ENCODE measurements around the gene BATF2. TPM values are rescaled to one million over a fixed set of nuclear protein-coding genes. Genes with fewer than 3 reads are reported as not detected.

Gene BATF2
- total and polyA plus RNA-seq, 9 of the 15 experiments (the other 6 are each of a cell fraction or from before 2014, with no cell fraction given) = 1.7 to 8.9 (median 6.4) TPM

DNA sequence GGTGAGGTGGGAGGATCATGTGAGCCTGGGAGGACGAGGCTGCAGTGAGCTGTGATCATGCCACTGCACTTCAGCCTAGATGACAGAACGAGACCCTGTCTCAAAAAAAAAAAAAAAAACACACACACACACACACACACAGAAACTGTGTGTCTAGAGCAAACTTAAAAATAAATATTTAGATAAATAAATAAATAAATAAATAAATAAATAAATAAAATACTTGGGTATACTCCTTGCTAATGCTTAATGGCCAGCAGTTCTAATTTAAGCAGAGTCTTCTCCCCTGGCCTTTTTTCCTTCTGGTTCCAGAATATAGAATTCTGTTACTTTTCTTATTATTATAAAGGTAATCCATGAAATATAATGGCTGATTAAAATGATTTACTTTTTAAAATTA is 12.1 kb upstream of the BATF2 start (continued):
- TF ChIP-seq, protein P1, sequence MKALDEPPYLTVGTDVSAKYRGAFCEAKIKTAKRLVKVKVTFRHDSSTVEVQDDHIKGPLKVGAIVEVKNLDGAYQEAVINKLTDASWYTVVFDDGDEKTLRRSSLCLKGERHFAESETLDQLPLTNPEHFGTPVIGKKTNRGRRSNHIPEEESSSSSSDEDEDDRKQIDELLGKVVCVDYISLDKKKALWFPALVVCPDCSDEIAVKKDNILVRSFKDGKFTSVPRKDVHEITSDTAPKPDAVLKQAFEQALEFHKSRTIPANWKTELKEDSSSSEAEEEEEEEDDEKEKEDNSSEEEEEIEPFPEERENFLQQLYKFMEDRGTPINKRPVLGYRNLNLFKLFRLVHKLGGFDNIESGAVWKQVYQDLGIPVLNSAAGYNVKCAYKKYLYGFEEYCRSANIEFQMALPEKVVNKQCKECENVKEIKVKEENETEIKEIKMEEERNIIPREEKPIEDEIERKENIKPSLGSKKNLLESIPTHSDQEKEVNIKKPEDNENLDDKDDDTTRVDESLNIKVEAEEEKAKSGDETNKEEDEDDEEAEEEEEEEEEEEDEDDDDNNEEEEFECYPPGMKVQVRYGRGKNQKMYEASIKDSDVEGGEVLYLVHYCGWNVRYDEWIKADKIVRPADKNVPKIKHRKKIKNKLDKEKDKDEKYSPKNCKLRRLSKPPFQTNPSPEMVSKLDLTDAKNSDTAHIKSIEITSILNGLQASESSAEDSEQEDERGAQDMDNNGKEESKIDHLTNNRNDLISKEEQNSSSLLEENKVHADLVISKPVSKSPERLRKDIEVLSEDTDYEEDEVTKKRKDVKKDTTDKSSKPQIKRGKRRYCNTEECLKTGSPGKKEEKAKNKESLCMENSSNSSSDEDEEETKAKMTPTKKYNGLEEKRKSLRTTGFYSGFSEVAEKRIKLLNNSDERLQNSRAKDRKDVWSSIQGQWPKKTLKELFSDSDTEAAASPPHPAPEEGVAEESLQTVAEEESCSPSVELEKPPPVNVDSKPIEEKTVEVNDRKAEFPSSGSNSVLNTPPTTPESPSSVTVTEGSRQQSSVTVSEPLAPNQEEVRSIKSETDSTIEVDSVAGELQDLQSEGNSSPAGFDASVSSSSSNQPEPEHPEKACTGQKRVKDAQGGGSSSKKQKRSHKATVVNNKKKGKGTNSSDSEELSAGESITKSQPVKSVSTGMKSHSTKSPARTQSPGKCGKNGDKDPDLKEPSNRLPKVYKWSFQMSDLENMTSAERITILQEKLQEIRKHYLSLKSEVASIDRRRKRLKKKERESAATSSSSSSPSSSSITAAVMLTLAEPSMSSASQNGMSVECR (CRISPR knock-in tag; IDR thresholded peaks at IDR 0.05) = no peak
- TF ChIP-seq HDAC2 (IDR thresholded peaks at IDR 0.05) = no peak
- TF ChIP-seq ZNF140 (CRISPR knock-in tag; IDR thresholded peaks at IDR 0.05) = no peak
- TF ChIP-seq RAD51 (IDR thresholded peaks at IDR 0.05; ENCODE audit: borderline replicate concordance, low read depth) = no peak
- TF ChIP-seq SP1 (CRISPR knock-in tag; IDR thresholded peaks at IDR 0.05) = no peak

DNA sequence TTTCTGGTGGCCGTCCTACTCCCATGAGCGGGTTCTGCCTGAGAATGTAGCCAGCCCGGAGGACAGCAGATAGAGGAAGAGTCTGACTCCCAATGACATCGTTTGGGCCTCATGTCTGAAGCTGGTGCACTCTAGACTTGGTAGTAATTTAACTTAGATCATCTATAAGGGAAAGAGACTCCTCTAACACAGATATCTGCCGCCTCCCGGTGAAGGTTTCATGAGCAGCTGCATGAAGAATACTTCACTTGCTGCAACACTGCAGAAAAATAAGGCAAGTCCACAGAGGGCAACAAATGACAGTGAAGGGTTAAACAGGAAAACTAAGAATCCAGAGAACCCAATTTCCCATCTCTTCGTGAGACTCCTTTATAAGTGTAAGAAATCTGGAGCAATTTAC is 11.2 kb upstream of the BATF2 start:
- no peak for FAIRE-seq
- Histone ChIP-seq H3K9ac (ENCODE audit: insufficient read depth in 1 of 2, low read depth in 2 of 2, low read length in 2 of 2) (peak overlapping the region in 1 of 2 experiments; percentile 19; a peak in 1 of 4 replicates), H3K27me3 (ENCODE audit: control insufficient read depth in 2 of 2, insufficient read depth in 2 of 2, low read length in 2 of 2) (no peaks in the 10 kb centered on the region), H3K4me2 (ENCODE audit: insufficient read depth, low read length) (no peak overlapping the region), H3K9me3 (replicated peaks; ENCODE audit: control insufficient read depth, insufficient read depth, low read depth, low read length) (no peaks in the 10 kb centered on the region), H3K27ac (ENCODE audit: extremely low read depth, low read depth, low read length) (no peak overlapping the region), H3K79me2 (ENCODE audit: control insufficient read depth, insufficient read depth, low read length) (no peaks in the 10 kb centered on the region), H4K20me1 (replicated peaks; ENCODE audit: control insufficient read depth, insufficient read depth, low read length) (no peaks in the 10 kb centered on the region), H3K9me1 (ENCODE audit: control insufficient read depth, insufficient read depth, low read length) (no peaks in the 10 kb centered on the region), H3K36me3 (ENCODE audit: control insufficient read depth, insufficient read depth, low read length) (no peaks in the 10 kb centered on the region), H3K4me3 (no peak overlapping the region), H2AFZ (ENCODE audit: low read depth, low read length) (no peak overlapping the region), H3K4me1 (replicated peaks in 1 of 2; ENCODE audit: control insufficient read depth in 2 of 2, insufficient read depth in 2 of 2, low read length in 2 of 2) (peaks cover 2 to 8% of the 10 kb centered on the region in 2 experiments; a peak in 4 of 5 replicates)
- no peak for DNase-seq (ENCODE audit: extremely low read depth in 1 of 4, low spot score in 3 of 4)
- CTCF ChIA-PET (ENCODE audit: low intra/inter-chr PET ratio) = no interaction called here
- POLR2A ChIA-PET = interaction anchor here (0.9 kb wide), 1 partner anchor 11 kb away, joined by 3 read pairs; the partner anchor contains the start of gene BATF2
- peak; percentile 26; the same call in 1 of the 3 replicates for ATAC-seq
- no TSS peak for BruUV-seq (replicated peaks)
- intact Hi-C loops (cut with micrococcal nuclease) (no loop called here), in situ Hi-C loops (cut with MboI) (no loop called here)
- TF ChIP-seq ZNF75A (CRISPR knock-in tag; IDR thresholded peaks at IDR 0.05) (no peak), RAD21 (CRISPR knock-in tag; conservative IDR thresholded peaks at IDR 0.05 in 1 of 2, IDR thresholded peaks at IDR 0.05 in 1 of 2) (0 out of 4 replicates have a peak, but pooled peaks of 1 of the 2 experiments have one; percentile 7)
- TF ChIP-seq, protein P2, sequence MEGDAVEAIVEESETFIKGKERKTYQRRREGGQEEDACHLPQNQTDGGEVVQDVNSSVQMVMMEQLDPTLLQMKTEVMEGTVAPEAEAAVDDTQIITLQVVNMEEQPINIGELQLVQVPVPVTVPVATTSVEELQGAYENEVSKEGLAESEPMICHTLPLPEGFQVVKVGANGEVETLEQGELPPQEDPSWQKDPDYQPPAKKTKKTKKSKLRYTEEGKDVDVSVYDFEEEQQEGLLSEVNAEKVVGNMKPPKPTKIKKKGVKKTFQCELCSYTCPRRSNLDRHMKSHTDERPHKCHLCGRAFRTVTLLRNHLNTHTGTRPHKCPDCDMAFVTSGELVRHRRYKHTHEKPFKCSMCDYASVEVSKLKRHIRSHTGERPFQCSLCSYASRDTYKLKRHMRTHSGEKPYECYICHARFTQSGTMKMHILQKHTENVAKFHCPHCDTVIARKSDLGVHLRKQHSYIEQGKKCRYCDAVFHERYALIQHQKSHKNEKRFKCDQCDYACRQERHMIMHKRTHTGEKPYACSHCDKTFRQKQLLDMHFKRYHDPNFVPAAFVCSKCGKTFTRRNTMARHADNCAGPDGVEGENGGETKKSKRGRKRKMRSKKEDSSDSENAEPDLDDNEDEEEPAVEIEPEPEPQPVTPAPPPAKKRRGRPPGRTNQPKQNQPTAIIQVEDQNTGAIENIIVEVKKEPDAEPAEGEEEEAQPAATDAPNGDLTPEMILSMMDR (IDR thresholded peaks at IDR 0.05 in 2 of 3, conservative IDR thresholded peaks at IDR 0.05 in 1 of 3; ENCODE audit: insufficient read depth in 2 of 3, low read depth in 1 of 3, low read length in 3 of 3) = 0 out of 6 replicates have a peak, but pooled peaks of 1 of the 3 experiments have one; percentile 10
- WGBS (ENCODE audit: insufficient coverage, low coverage, missing lambda C conversion rate) = 42% methylated on average over 7 of the region's 7 CpGs
